Vagina (tissue), 2 donors: ENCODE results near the gene MCHR2. TPM values are rescaled to one million over a fixed set of nuclear protein-coding genes. Genes with fewer than 3 reads are reported as not detected.

ENCODE experiments used
- DNase-seq, 2 donors: peaks; one replicate each; pipeline ENCODE4 v3.0.0-alpha.2; 2017; ENCODE audit errors: extremely low spot score in 2 of 2
- H3K27ac ChIP-seq: fragments of 200-600 bp; sonication (generic); one replicate; pipeline ENCODE4 v1.5.1; 2019
- H3K27me3 ChIP-seq: fragments of 200-600 bp; sonication (generic); one replicate; pipeline ENCODE4 v1.5.1; 2019
- H3K36me3 ChIP-seq, 2 donors: fragments of 200-600 bp; sonication (generic); one replicate each; pipeline ENCODE4 v1.5.1; 2017 to 2019
- H3K4me1 ChIP-seq: fragments of 200-600 bp; sonication (generic); one replicate; pipeline ENCODE4 v1.5.1; 2019
- H3K4me3 ChIP-seq, 2 donors: fragments of 200-600 bp; sonication (generic); 1 replicate in 1 of 2; 2 replicates in 1 of 2; pipeline ENCODE4 v1.5.1; 2016 to 2019
- H3K9me3 ChIP-seq: fragments of 200-600 bp; sonication (generic); one replicate; pipeline ENCODE4 v1.5.1; 2019
- CTCF ChIP-seq, 3 experiments: fragments of 450-650 bp in 2 of 3; fragments of 200-600 bp in 1 of 3; sonication (generic) in 1 of 3; IDR thresholded peaks; one replicate each; pipeline ENCODE4 v1.5.1; 2017 to 2019; ENCODE audit warnings: antibody characterized with exemption in 3 of 3, mild to moderate bottlenecking in 2 of 3, moderate library complexity in 2 of 3
- POLR2A ChIP-seq, 2 donors: fragments of 450-650 bp; IDR thresholded peaks; one replicate each; pipeline ENCODE4 v1.6.1; 2017; ENCODE audit warnings: antibody characterized with exemption in 2 of 2, mild to moderate bottlenecking in 2 of 2, moderate library complexity in 2 of 2
- POLR2AphosphoS5 ChIP-seq, 2 donors: sonication (generic); formaldehyde crosslinking; IDR thresholded peaks; one replicate each; pipeline ENCODE4 v1.9.0; 2017; ENCODE audit warnings: antibody characterized with exemption in 2 of 2, mild to moderate bottlenecking in 2 of 2, low read depth in 1 of 2; ENCODE audit not compliant: insufficient read depth in 1 of 2
- intact Hi-C: fragments of 100-400 bp; cut with DNase I; formaldehyde crosslinking; loops from one replicate; pipeline ENCODE4 v1.15.1; 2023
- total RNA-seq: library from RNA; depleted of rRNA; stranded (reverse); fragments of >200 nt; gene quantifications from one replicate; pipeline ENCODE4 v1.2.3, GENCODE V29; 2016

Gene MCHR2
- total RNA-seq, 1 donor from 2014 or later, result not detected

GRCh38 chr6:100008857-100009256, 14.8 kb upstream of the MCHR2 start:
- no peak for DNase-seq
- Histone ChIP-seq H3K27me3 (no peaks in the 10 kb centered on the region), H3K4me1 (no peaks in the 10 kb centered on the region), H3K9me3 (no peaks in the 10 kb centered on the region), H3K27ac (no peak overlapping the region), H3K36me3 (no peaks in the 10 kb centered on the region), H3K4me3 (no peak overlapping the region)
- no peak for TF ChIP-seq POLR2AphosphoS5 (IDR thresholded peaks at IDR 0.05; ENCODE audit: insufficient read depth in 1 of 2, low read depth in 1 of 2)
- TF ChIP-seq CTCF (IDR thresholded peaks at IDR 0.05), result no peak
- TF ChIP-seq POLR2A (IDR thresholded peaks at IDR 0.05), result no peak
- intact Hi-C loops, result no loop called here

- intact Hi-C loops, result no loop called here
- TF ChIP-seq POLR2A (IDR thresholded peaks at IDR 0.05), result no peak
- TF ChIP-seq CTCF (IDR thresholded peaks at IDR 0.05), result peak; percentile 46 to 67 (median 51)
- no peak for TF ChIP-seq POLR2AphosphoS5 (IDR thresholded peaks at IDR 0.05; ENCODE audit: insufficient read depth in 1 of 2, low read depth in 1 of 2)
Observed at GRCh38 chr6:100001915-100002388, 7.9 kb upstream of the MCHR2 start.

GRCh38 chr6:99997141-99997540, 3.1 kb upstream of the MCHR2 start:
- Histone ChIP-seq H3K27ac (no peak overlapping the region), H3K27me3 (peaks cover 8% of the 10 kb centered on the region), H3K4me3 (no peak overlapping the region), H3K9me3 (no peaks in the 10 kb centered on the region), H3K36me3 (no peaks in the 10 kb centered on the region), H3K4me1 (no peaks in the 10 kb centered on the region)
- intact Hi-C loops, result no loop called here
- TF ChIP-seq POLR2AphosphoS5 (IDR thresholded peaks at IDR 0.05; ENCODE audit: insufficient read depth in 1 of 2, low read depth in 1 of 2) (no peak), CTCF (IDR thresholded peaks at IDR 0.05) (no peak), POLR2A (IDR thresholded peaks at IDR 0.05) (no peak)
- no peak for DNase-seq

More at GRCh38 chr6:100001915-100002388, 7.9 kb upstream of the MCHR2 start:
- H3K9me3 ChIP-seq, result no peaks in the 10 kb centered on the region
- no peaks in the 10 kb centered on the region for H3K4me1 ChIP-seq
- no peaks in the 10 kb centered on the region for H3K27me3 ChIP-seq
- no peak overlapping the region for H3K27ac ChIP-seq
- no peaks in the 10 kb centered on the region for H3K36me3 ChIP-seq
- no peak for DNase-seq
- no peak overlapping the region for H3K4me3 ChIP-seq

- Histone ChIP-seq H3K27ac (no peak overlapping the region), H3K27me3 (peaks cover 8% of the 10 kb centered on the region), H3K36me3 (no peaks in the 10 kb centered on the region), H3K4me1 (no peaks in the 10 kb centered on the region), H3K9me3 (no peaks in the 10 kb centered on the region), H3K4me3 (no peak overlapping the region)
- DNase-seq, result no peak
- intact Hi-C loops, result no loop called here
- TF ChIP-seq POLR2AphosphoS5 (IDR thresholded peaks at IDR 0.05; ENCODE audit: insufficient read depth in 1 of 2, low read depth in 1 of 2), result no peak
- no peak for TF ChIP-seq CTCF (IDR thresholded peaks at IDR 0.05)
- no peak for TF ChIP-seq POLR2A (IDR thresholded peaks at IDR 0.05)
Observed at GRCh38 chr6:99995916-99996315, 1.9 kb upstream of the MCHR2 start.

- Histone ChIP-seq H3K9me3 (no peaks in the 10 kb centered on the region), H3K27ac (no peak overlapping the region), H3K4me1 (no peaks in the 10 kb centered on the region), H3K27me3 (peaks cover 8% of the 10 kb centered on the region), H3K36me3 (no peaks in the 10 kb centered on the region), H3K4me3 (no peak overlapping the region)
- DNase-seq, result no peak
- TF ChIP-seq POLR2AphosphoS5 (IDR thresholded peaks at IDR 0.05; ENCODE audit: insufficient read depth in 1 of 2, low read depth in 1 of 2), result no peak
- no peak for TF ChIP-seq CTCF (IDR thresholded peaks at IDR 0.05)
- TF ChIP-seq POLR2A (IDR thresholded peaks at IDR 0.05), result no peak
- intact Hi-C loops, result no loop called here
Observed at GRCh38 chr6:99993146-99993532, 884 bp downstream of the MCHR2 start.
